Esophagus muscularis mucosa (tissue), 4 donors: ENCODE data around the gene TBX18.

Experiments used
- CTCF ChIP-seq, 3 experiments: fragments of 200-600 bp in 2 of 3; fragments of 450-650 bp in 1 of 3; sonication (generic) in 2 of 3; IDR thresholded peaks; one replicate each; pipeline ENCODE4 v1.5.1; 2017 to 2019; ENCODE audit warnings: antibody characterized with exemption in 3 of 3, mild to moderate bottlenecking in 2 of 3, moderate library complexity in 1 of 3
- EP300 ChIP-seq: sonication (generic); formaldehyde crosslinking; IDR thresholded peaks from one replicate; pipeline ENCODE4 v1.6.1; 2017; ENCODE audit warnings: antibody characterized with exemption
- POLR2AphosphoS5 ChIP-seq, 2 donors: sonication (generic); formaldehyde crosslinking; IDR thresholded peaks; one replicate each; pipeline ENCODE4 v1.6.1; 2017; ENCODE audit warnings: antibody characterized with exemption in 2 of 2

- TF ChIP-seq CTCF (IDR thresholded peaks at IDR 0.05), result no peak
- TF ChIP-seq POLR2AphosphoS5 (IDR thresholded peaks at IDR 0.05), result no peak
- TF ChIP-seq EP300, result no peak
Measured at GRCh38 chr6:84696166-84696565, 68.2 kb downstream of the TBX18 start.
